Right cardiac atrium (tissue), 5 donors: ENCODE results near the gene TTC9. TPM values are rescaled to one million over a fixed set of nuclear protein-coding genes. Genes with fewer than 3 reads are reported as not detected.
A peak's percentile ranks its signal among the peaks of the same experiment; 100 is the strongest.

Experiments used
- ATAC-seq, 2 donors: fragments of 200-7000 bp; cut with Tn5 transposase; one replicate each; pipeline versions ENCODE4 v1.8.0 to v1.9.1; 2020; ENCODE audit warnings: moderate library complexity in 2 of 2, mild to moderate bottlenecking in 1 of 2
- DNase-seq, 3 donors: peaks; one replicate each; pipeline ENCODE4 v3.0.0-alpha.2; 2020
- H3K27ac ChIP-seq: one replicate; pipeline ENCODE4 v1.5.1; 2013; ENCODE audit warnings: mild to moderate bottlenecking, low read length, control low read depth, moderate library complexity
- H3K27me3 ChIP-seq: one replicate; pipeline ENCODE4 v1.6.1; 2013; ENCODE audit not compliant: control insufficient read depth, insufficient read depth
- H3K4me1 ChIP-seq: one replicate; pipeline ENCODE4 v1.6.1; 2013; ENCODE audit warnings: low read length; ENCODE audit not compliant: control insufficient read depth, insufficient read depth
- H3K4me3 ChIP-seq: one replicate; pipeline ENCODE4 v1.5.1; 2013; ENCODE audit warnings: low read length, control low read depth
- H3K9me3 ChIP-seq: one replicate; pipeline ENCODE4 v1.6.1; 2013; ENCODE audit warnings: low read length; ENCODE audit not compliant: control insufficient read depth
- WGBS: extraction: QIAGEN DNeasy Blood & Tissue Kit; methylation state at CpG from one replicate; pipeline ENCODE4 v1.1.7; 2013; 5-methylcytosine and 5-hydroxymethylcytosine counted together
- intact Hi-C, 4 donors: fragments of 100-400 bp; cut with DNase I; formaldehyde crosslinking; loops; one replicate each; pipeline versions ENCODE4 v1.11.0 to v1.14.0; 2022 to 2023
- polyA plus RNA-seq: library from polyadenylated mRNA; stranded (reverse); fragments of 200-250 nt; gene quantifications from one replicate; pipeline ENCODE4 v1.2.3, GENCODE V29; 2013
- total RNA-seq, 4 donors: library from RNA; stranded (reverse); fragmentation: NEBNext Ultra II Directional; extraction: Animal tissue kit (Norgen Biotek cat#: 25700); gene quantifications; one replicate each; pipeline ENCODE4 v1.2.1, GENCODE V29; 2021
- donor health status: healthy with polysubstance abuse.
- donor health status: DM: no; HTN: yes; CAD: no.
- donor health status: DM: no; HTN: no; CAD: no.
- donor health status: DM: no; HTN: yes; CAD: no; lungs with severe emphysema.
- donor health status: DM: yes; HTN: yes; CAD: no.

The TTC9 gene
- total and polyA plus RNA-seq, 5 donors = 0.95 to 4.7 (median 2.1) TPM

DNA sequence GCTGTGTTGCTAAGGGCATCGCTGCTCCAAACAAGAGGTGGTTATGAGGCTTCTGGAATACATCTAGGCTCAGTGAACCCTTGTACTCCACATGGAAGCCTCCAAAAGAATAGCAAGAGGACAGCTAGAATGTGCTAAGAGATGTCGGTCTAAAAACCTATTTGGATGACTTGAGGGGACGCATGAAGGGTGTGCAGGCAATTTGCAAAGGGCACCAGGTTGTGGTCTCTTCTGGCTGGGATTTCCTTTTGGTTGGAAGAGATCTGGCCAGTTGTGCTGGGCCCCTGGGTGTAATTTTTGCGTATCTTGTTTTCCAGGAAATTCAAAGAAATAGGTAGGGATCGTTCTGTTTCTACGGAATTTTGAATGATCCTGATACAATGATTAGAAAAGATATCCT is 4.2 kb downstream of the TTC9 start:
- ATAC-seq = no peak
- intact Hi-C loops = loop anchor here in 1 of 4 donors (10.0 kb wide), 1 partner anchor 59 kb away; no protein-coding TSS in a partner anchor
- no peak overlapping the region for H3K27ac ChIP-seq
- no peaks in the 10 kb centered on the region for H3K27me3 ChIP-seq
- H3K9me3 ChIP-seq = no peaks in the 10 kb centered on the region
- no peak overlapping the region for H3K4me3 ChIP-seq
- 94% methylated on average over 6 of the region's 6 CpGs for WGBS
- H3K4me1 ChIP-seq = no peaks in the 10 kb centered on the region
- DNase-seq = no peak

DNA sequence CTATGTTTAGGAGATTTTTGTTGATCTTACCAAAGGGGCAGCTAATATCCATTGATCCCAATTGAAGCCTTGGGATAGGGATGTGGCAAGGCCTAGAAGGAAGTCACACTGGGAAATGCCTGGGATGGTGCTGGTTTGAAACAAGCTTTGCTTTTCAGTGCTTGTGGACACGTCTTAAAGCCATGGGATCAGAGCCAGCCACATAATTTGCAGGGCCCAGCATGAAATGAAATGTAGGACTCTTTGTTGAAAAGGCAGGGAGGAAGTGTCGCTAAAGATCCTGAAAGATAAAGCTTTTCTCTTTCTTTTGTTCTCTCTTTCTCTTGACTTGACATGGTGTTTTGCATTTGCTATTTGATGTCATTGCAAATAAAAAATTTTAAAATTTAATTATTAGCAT is 5.0 kb downstream of the TTC9 start:
- H3K9me3 ChIP-seq = no peaks in the 10 kb centered on the region
- intact Hi-C loops = loop anchor here in 1 of 4 donors (10.0 kb wide), 1 partner anchor 58 kb away; no protein-coding TSS in a partner anchor
- DNase-seq (no peak), ATAC-seq (no peak)
- no peaks in the 10 kb centered on the region for H3K27me3 ChIP-seq
- H3K27ac ChIP-seq = no peak overlapping the region
- WGBS = 75% methylated on average over 2 of the region's 2 CpGs
- no peak overlapping the region for H3K4me3 ChIP-seq
- H3K4me1 ChIP-seq = no peaks in the 10 kb centered on the region

DNA sequence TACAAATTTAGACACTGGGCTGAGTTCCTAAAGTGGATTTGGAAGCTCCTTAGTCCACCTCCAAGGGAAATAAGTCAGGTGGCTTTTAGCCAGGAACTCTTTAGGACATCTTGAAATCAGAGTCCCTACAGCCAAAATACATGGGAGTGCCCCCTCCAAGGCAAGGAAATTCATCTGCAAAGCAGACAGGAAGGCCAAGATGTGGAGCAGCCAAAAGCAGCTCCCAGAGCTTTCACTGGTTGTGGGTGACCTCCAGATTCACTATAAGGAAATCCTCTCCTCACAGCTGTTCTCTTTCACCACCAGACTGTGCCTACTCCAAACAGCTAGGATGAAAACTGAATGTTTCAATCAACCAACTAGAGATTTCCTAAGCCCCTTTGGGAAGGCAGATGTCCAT is 6.6 kb downstream of the TTC9 start:
- Histone ChIP-seq H3K4me3 (no peak overlapping the region), H3K27me3 (no peaks in the 10 kb centered on the region), H3K4me1 (no peaks in the 10 kb centered on the region), H3K9me3 (no peaks in the 10 kb centered on the region), H3K27ac (no peak overlapping the region)
- peak; percentile 92 to 94 for ATAC-seq
- intact Hi-C loops = loop anchor here in 1 of 4 donors (10.0 kb wide), 1 partner anchor 56 kb away; no protein-coding TSS in a partner anchor
- DNase-seq = peak; percentile 54 to 59 (median 58)

DNA sequence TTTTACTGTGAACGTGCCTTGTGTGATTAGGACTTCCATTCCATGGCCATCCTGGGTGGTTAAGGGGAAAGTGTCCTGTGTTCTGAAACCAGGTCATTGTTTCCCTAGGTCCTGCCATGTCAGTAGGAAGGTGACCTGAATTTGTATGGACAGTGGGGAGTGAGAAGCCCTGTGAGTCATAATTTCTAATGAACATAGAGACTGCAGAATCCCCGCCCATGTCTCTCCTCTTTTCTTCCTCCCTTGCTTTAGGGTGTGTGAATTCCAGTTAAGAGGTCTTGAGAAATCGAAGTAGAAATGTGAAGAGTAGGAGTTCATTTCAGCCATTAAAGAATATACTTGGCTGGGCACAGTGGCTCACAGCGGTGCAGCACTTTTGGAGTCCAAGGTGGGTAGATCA is 8.1 kb downstream of the TTC9 start:
- WGBS = 93% methylated on average over 4 of the region's 4 CpGs
- ATAC-seq = no peak
- intact Hi-C loops = loop anchor here in 1 of 4 donors (10.0 kb wide), 1 partner anchor 55 kb away; no protein-coding TSS in a partner anchor

DNA sequence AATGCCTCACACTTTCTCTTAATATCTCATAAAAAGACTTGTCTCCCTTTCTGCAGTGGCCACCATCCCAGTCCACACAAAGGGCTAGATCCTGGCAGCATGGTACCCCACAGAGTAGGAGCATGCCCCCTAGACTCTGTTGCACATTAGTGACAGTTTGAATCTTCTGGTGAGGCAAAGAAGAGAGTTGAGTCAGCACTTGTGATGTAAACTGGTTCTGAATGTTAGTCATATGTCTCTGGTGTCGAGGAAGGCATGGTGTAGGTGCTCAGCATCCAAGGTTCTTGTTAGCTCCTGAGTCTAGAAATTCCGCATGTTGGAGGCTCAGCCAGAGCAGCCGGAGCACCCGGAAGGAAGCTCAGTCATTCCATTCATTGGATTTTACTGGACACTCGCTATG is 9.8 kb downstream of the TTC9 start:
- ATAC-seq = no peak
- DNase-seq = no peak
- no peak overlapping the region for H3K27ac ChIP-seq
- WGBS = 92% methylated on average over 5 of the region's 5 CpGs
- intact Hi-C loops = no loop called here
- H3K4me1 ChIP-seq = no peaks in the 10 kb centered on the region
- no peaks in the 10 kb centered on the region for H3K9me3 ChIP-seq
- no peaks in the 10 kb centered on the region for H3K27me3 ChIP-seq
- no peak overlapping the region for H3K4me3 ChIP-seq

More for the DNA sequence above, 8.1 kb downstream of the TTC9 start:
- H3K27me3 ChIP-seq = no peaks in the 10 kb centered on the region
- no peak overlapping the region for H3K4me3 ChIP-seq
- H3K4me1 ChIP-seq = no peaks in the 10 kb centered on the region
- H3K9me3 ChIP-seq = no peaks in the 10 kb centered on the region
- H3K27ac ChIP-seq = no peak overlapping the region
- no peak for DNase-seq

DNA sequence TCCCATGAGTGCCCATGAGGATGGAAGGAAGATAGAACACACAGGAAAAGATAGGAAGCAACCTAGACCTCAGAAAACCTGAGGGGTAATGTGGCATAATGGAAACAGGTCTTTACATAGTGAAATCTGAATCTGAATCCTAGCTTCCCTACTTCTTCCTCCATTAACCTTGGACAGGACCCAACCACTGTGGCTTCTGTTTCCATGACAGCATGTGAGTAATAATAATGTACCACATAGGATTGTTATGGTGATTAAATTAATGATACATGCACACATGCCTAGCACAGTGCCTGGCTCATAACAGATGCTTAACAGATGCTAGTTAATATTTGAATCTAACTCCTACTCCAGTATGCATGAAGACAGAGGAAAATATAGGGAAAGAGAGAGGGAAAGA is 11.2 kb downstream of the TTC9 start:
- intact Hi-C loops = no loop called here
- no peaks in the 10 kb centered on the region for H3K9me3 ChIP-seq
- no peak for ATAC-seq
- H3K4me3 ChIP-seq = no peak overlapping the region
- no peak overlapping the region for H3K27ac ChIP-seq
- DNase-seq = no peak
- no peaks in the 10 kb centered on the region for H3K4me1 ChIP-seq
- H3K27me3 ChIP-seq = no peaks in the 10 kb centered on the region

DNA sequence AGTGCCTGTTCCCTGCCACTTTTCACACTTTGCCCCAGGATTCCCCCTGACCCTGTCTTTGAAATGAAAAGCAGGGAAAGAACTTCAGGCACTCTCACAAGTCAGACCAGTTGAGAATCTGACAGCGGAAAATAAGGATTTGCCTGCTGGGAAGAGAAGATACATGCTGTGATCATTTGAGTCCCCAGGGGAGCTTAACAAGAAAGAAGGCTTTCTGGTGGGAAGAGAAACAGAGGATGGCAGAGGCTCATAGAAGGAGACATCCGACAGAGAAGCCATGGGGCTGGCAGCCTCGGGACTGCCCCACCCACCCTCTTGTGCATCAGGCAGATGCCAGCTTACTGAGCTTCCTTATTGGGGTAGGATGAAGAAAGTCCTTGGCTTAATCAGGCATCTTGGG is 11.9 kb downstream of the TTC9 start:
- Histone ChIP-seq H3K4me1 (no peaks in the 10 kb centered on the region), H3K27ac (no peak overlapping the region), H3K4me3 (no peak overlapping the region), H3K9me3 (no peaks in the 10 kb centered on the region), H3K27me3 (no peaks in the 10 kb centered on the region)
- intact Hi-C loops = no loop called here
- 55% methylated on average over 3 of the region's 3 CpGs for WGBS
- no peak for DNase-seq
- no peak for ATAC-seq

DNA sequence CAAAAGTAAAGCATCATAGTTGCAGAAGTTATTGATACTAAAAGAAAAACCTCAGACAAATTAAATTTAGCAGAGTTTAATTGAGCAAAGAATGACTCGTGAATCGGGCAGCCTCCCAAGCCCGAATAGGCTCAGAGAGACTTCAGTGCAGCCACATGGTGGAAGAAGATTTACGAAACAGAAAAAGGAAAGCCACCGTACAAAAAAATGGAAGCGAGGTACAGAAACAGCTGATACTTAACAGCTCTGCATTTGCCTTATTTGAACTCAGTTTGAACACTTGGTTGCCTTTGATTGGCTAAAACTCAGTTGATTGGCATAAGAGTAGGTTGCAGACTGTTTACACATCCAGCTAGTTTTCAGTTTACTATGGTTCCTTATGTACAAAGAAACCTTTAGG is 12.9 kb downstream of the TTC9 start:
- intact Hi-C loops = no loop called here
- no peaks in the 10 kb centered on the region for H3K4me1 ChIP-seq
- DNase-seq (no peak), ATAC-seq (no peak)
- no peak overlapping the region for H3K27ac ChIP-seq
- no peaks in the 10 kb centered on the region for H3K9me3 ChIP-seq
- WGBS = 85% methylated on average over 6 of the region's 6 CpGs
- H3K27me3 ChIP-seq = no peaks in the 10 kb centered on the region
- H3K4me3 ChIP-seq = no peak overlapping the region

DNA sequence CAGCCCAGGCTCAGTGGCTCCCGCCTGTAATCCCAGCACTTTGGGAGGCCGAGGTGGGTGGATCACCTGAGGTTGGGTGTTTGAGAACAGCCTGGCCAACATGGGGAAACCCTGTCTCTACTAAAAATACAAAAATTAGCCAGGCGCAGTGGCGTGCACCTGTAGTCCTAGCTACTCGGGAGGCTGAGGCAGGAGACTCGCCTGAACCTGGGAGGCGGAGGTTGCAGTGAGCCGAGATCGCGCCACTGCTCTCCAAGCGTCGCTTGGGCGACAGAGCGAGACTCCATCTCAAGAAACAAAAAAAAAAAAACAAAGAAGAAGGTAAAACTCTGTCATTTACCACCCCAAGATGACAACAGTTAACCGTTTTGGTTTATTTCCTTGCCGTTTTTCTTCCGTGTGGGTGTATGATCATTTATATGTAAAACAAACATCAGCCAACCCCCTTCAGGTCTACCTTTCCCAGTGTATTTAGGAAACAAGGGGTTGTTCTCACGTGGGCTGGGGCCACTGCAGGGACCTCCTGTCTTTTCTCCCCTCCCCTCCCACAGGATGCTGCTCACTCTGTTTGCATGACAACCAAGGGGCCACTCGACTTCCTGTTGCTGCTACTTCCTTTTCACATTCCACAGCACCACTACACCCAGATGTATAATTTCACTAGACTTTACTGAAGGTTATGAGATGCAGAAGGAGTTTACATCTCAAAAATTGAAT is 13.6 kb downstream of the TTC9 start:
- ATAC-seq = peak in 1 of 2 donors; percentile 82
- WGBS = 83% methylated on average over 19 of the region's 19 CpGs
- Histone ChIP-seq H3K4me1 (no peaks in the 10 kb centered on the region), H3K4me3 (no peak overlapping the region), H3K27me3 (no peaks in the 10 kb centered on the region), H3K27ac (no peak overlapping the region), H3K9me3 (no peaks in the 10 kb centered on the region)
- intact Hi-C loops = no loop called here
- no peak for DNase-seq

DNA sequence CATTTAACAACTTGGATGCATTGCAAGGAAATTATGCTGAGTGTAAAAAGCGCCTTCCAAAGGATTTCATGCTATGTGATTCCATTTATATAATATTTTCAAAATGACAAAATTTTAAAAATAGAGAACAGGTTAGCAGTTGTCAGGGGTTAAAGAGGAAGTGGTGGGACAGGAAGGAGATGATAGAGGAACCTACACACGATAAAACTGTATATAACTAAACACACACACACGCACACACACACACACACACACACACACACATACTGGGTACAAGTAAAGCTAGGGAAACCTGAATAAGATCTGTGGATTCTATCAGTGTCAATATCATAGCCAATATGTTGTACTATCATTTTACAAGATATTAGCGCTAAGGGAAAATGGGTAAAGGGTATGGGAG is 17.2 kb downstream of the TTC9 start:
- WGBS = 56% methylated on average over 4 of the region's 4 CpGs
- no peak overlapping the region for H3K27ac ChIP-seq
- DNase-seq = peak in 1 of 3 donors; percentile 31
- H3K4me3 ChIP-seq = no peak overlapping the region
- peaks cover 8% of the 10 kb centered on the region for H3K4me1 ChIP-seq
- no peak for ATAC-seq
- H3K27me3 ChIP-seq = no peaks in the 10 kb centered on the region
- H3K9me3 ChIP-seq = no peaks in the 10 kb centered on the region
- intact Hi-C loops = no loop called here

DNA sequence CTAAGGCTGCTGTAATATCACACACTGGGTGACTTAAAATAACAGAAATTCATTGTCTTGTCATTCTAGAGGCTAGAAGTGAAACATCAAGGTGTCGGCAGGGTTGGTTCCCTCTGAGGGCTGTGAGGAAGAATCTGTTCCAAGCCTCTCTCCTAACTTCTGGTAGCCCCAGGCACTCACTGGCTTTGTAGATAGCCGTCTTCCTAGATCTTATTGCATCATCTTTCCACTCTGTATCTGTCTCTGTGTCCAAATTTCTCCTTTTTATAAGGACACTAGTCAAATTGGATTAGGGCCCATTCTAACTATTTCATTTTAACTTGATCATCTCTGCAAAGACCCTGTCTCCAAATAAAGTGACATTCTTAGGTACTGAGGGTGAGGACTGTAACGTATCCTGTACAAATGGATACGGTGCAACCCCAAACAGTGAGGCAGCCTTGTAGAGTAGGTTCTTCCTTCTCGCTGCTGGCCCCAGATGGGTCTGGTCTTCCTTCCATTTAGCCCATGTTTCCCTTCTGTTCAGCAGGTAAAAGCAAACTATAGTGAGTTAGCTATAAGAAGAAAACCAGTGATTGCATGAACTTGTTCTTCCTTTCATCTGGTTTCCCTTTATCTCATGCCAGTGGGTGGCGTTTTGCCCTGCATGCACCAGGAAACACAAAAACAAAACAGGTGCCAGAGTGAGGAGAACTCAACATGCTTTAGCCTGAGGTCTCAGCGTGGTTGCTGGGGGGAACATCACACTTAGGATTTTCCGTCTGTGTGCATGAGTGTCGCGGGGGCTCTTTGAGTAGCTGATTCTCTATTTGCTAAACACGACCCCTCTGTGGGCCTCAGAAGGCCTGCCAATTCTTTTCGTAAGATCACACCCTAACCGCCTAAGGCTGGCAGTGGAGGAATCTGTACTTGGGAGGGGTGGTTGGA is 19.5 kb downstream of the TTC9 start:
- no peak overlapping the region for H3K27ac ChIP-seq
- H3K4me3 ChIP-seq = no peak overlapping the region
- H3K4me1 ChIP-seq = peaks cover 11% of the 10 kb centered on the region
- H3K9me3 ChIP-seq = no peaks in the 10 kb centered on the region
- H3K27me3 ChIP-seq = no peaks in the 10 kb centered on the region
- WGBS = 63% methylated on average over 13 of the region's 13 CpGs
- DNase-seq (no peak), ATAC-seq (no peak)
- intact Hi-C loops = no loop called here
